Skeletal muscle tissue (tissue), 4 donors: Measurements from ENCODE around the gene NEDD4L. TPM values are rescaled to one million over a fixed set of nuclear protein-coding genes. Genes with fewer than 3 reads are reported as not detected.

ENCODE experiments used
- H3K27ac ChIP-seq: one replicate; pipeline ENCODE4 v1.7.0; 2013; ENCODE audit warnings: mild to moderate bottlenecking, low read depth, low read length, inconsistent platforms
- H3K27me3 ChIP-seq, 3 donors: one replicate each; pipeline ENCODE4 v1.7.0; 2013; ENCODE audit warnings: low read length in 3 of 3; ENCODE audit not compliant: control insufficient read depth in 3 of 3, insufficient read depth in 3 of 3
- H3K36me3 ChIP-seq, 3 donors: one replicate each; pipeline ENCODE4 v1.7.0; 2013; ENCODE audit warnings: low read length in 3 of 3; ENCODE audit not compliant: control insufficient read depth in 3 of 3, insufficient read depth in 3 of 3
- H3K4me1 ChIP-seq, 3 donors: one replicate each; pipeline ENCODE4 v1.7.0; 2013; ENCODE audit warnings: low read length in 3 of 3, mild to moderate bottlenecking in 3 of 3; ENCODE audit not compliant: control insufficient read depth in 3 of 3, insufficient read depth in 3 of 3
- H3K4me3 ChIP-seq, 3 donors: one replicate each; pipeline ENCODE4 v1.7.0; 2013; ENCODE audit warnings: low read length in 3 of 3
- H3K9ac ChIP-seq, 3 donors: one replicate each; pipeline ENCODE4 v1.7.0; 2013; ENCODE audit warnings: low read length in 3 of 3, mild to moderate bottlenecking in 3 of 3, moderate library complexity in 2 of 3, low read depth in 1 of 3
- H3K9me3 ChIP-seq, 3 donors: one replicate each; pipeline ENCODE4 v1.7.0; 2013; ENCODE audit warnings: low read length in 3 of 3; ENCODE audit not compliant: control insufficient read depth in 3 of 3
- total RNA-seq: library from RNA; depleted of rRNA; stranded (reverse); fragments of >200 nt; gene quantifications from one replicate; pipeline ENCODE4 v1.2.3, GENCODE V29; 2014
- donor health status: Osteomylitis.

The NEDD4L gene
- total RNA-seq, 1 donor from 2014 or later: 34.4 TPM

- Histone ChIP-seq H3K36me3 (no peaks in the 10 kb centered on the region), H3K4me1 (peaks cover 4 to 12% (median 7%) of the 10 kb centered on the region in 3 donors), H3K9me3 (no peaks in the 10 kb centered on the region), H3K4me3 (no peak overlapping the region), H3K27ac (peak overlapping the region; percentile 79), H3K9ac (no peak overlapping the region), H3K27me3 (no peaks in the 10 kb centered on the region)
Measured at GRCh38 chr18:58224425-58224750, 180.4 kb downstream of the NEDD4L start.

GRCh38 chr18:58225101-58225500 is 181.1 kb downstream of the NEDD4L start:
- Histone ChIP-seq H3K27me3 (no peaks in the 10 kb centered on the region), H3K9me3 (no peaks in the 10 kb centered on the region), H3K4me1 (peaks cover 4 to 12% (median 7%) of the 10 kb centered on the region in 3 donors), H3K27ac (no peak overlapping the region), H3K36me3 (no peaks in the 10 kb centered on the region), H3K9ac (no peak overlapping the region), H3K4me3 (no peak overlapping the region)

- Histone ChIP-seq H3K4me3 (no peak overlapping the region), H3K9me3 (no peaks in the 10 kb centered on the region), H3K4me1 (peaks cover 4 to 12% (median 7%) of the 10 kb centered on the region in 3 donors), H3K27me3 (no peaks in the 10 kb centered on the region), H3K9ac (no peak overlapping the region), H3K27ac (no peak overlapping the region), H3K36me3 (no peaks in the 10 kb centered on the region)
Measured at GRCh38 chr18:58226429-58226828, 182.4 kb downstream of the NEDD4L start.

- Histone ChIP-seq H3K9me3 (no peaks in the 10 kb centered on the region), H3K4me1 (peaks cover 4 to 12% (median 7%) of the 10 kb centered on the region in 3 donors), H3K27me3 (no peaks in the 10 kb centered on the region), H3K36me3 (no peaks in the 10 kb centered on the region), H3K27ac (no peak overlapping the region), H3K9ac (no peak overlapping the region), H3K4me3 (no peak overlapping the region)
Measured at GRCh38 chr18:58227361-58227930, 183.4 kb downstream of the NEDD4L start.

GRCh38 chr18:58228176-58228575 is 184.2 kb downstream of the NEDD4L start:
- Histone ChIP-seq H3K4me1 (peaks cover 4 to 12% (median 7%) of the 10 kb centered on the region in 3 donors), H3K36me3 (no peaks in the 10 kb centered on the region), H3K27ac (no peak overlapping the region), H3K9ac (no peak overlapping the region), H3K27me3 (no peaks in the 10 kb centered on the region), H3K4me3 (no peak overlapping the region), H3K9me3 (no peaks in the 10 kb centered on the region)

- no peaks in the 10 kb centered on the region for H3K9me3 ChIP-seq
- no peak overlapping the region for H3K27ac ChIP-seq
Measured at GRCh38 chr18:58228762-58229161, 184.7 kb downstream of the NEDD4L start.

GRCh38 chr18:58229162-58229561 is 185.1 kb downstream of the NEDD4L start:
- Histone ChIP-seq H3K27ac (no peak overlapping the region), H3K9ac (no peak overlapping the region), H3K27me3 (no peaks in the 10 kb centered on the region), H3K36me3 (no peaks in the 10 kb centered on the region), H3K4me3 (no peak overlapping the region), H3K9me3 (no peaks in the 10 kb centered on the region), H3K4me1 (peaks cover 0 to 2% (median 0%) of the 10 kb centered on the region in 3 donors)

More at GRCh38 chr18:58228762-58229161, 184.7 kb downstream of the NEDD4L start:
- Histone ChIP-seq H3K27me3 (no peaks in the 10 kb centered on the region), H3K4me1 (peaks cover under 1 to 6% (median 4%) of the 10 kb centered on the region in 3 donors), H3K36me3 (no peaks in the 10 kb centered on the region), H3K9ac (no peak overlapping the region), H3K4me3 (no peak overlapping the region)

GRCh38 chr18:58230438-58231179 is 186.6 kb downstream of the NEDD4L start:
- H3K9me3 ChIP-seq: no peaks in the 10 kb centered on the region
- H3K9ac ChIP-seq: no peak overlapping the region
- H3K36me3 ChIP-seq: no peaks in the 10 kb centered on the region
- H3K27me3 ChIP-seq: no peaks in the 10 kb centered on the region
- no peaks in the 10 kb centered on the region for H3K4me1 ChIP-seq
- H3K4me3 ChIP-seq: no peak overlapping the region
- H3K27ac ChIP-seq: no peak overlapping the region

GRCh38 chr18:58231930-58232329 is 187.9 kb downstream of the NEDD4L start:
- Histone ChIP-seq H3K9me3 (no peaks in the 10 kb centered on the region), H3K27me3 (no peaks in the 10 kb centered on the region), H3K4me3 (no peak overlapping the region), H3K4me1 (no peaks in the 10 kb centered on the region), H3K27ac (no peak overlapping the region), H3K36me3 (no peaks in the 10 kb centered on the region), H3K9ac (no peak overlapping the region)

GRCh38 chr18:58232668-58233067 is 188.6 kb downstream of the NEDD4L start:
- Histone ChIP-seq H3K27me3 (no peaks in the 10 kb centered on the region), H3K4me1 (no peaks in the 10 kb centered on the region), H3K27ac (no peak overlapping the region), H3K36me3 (no peaks in the 10 kb centered on the region), H3K9ac (no peak overlapping the region), H3K9me3 (no peaks in the 10 kb centered on the region), H3K4me3 (no peak overlapping the region)
